GM13976 (cell line): ENCODE results near the gene USH2A.

ENCODE experiments used
- DNase-seq: peaks from one replicate; pipeline ENCODE4 v3.0.0; 2012; ENCODE audit warnings: low spot score
- CTCF ChIP-seq: IDR thresholded peaks from 2 replicates; pipeline ENCODE4 v1.5.1; 2012; ENCODE audit warnings: borderline replicate concordance, mild to moderate bottlenecking; ENCODE audit not compliant: insufficient read depth; ENCODE audit errors: extremely low read depth, missing control alignments, control extremely low read depth
- in situ Hi-C: fragments of 300-500 bp; cut with MboI; formaldehyde crosslinking; loops from one replicate; pipeline ENCODE4 v1.12.0; 2022; ENCODE audit warnings: low sequenced_read_pairs, mixed read lengths, inconsistent platforms; ENCODE audit not compliant: unreplicated experiment

The USH2A gene

GRCh38 chr1:216246577-216247203, 176.6 kb downstream of the USH2A start:
- TF ChIP-seq CTCF = no peak
- in situ Hi-C loops = no loop called here
- no peak for DNase-seq

GRCh38 chr1:216238844-216239243, 184.4 kb downstream of the USH2A start:
- TF ChIP-seq CTCF = no peak
- DNase-seq = no peak
- in situ Hi-C loops = no loop called here

- DNase-seq = no peak
- TF ChIP-seq CTCF = no peak
- in situ Hi-C loops = no loop called here
Measured at GRCh38 chr1:216237927-216238542, 185.2 kb downstream of the USH2A start.

GRCh38 chr1:216224233-216224632, 199.0 kb downstream of the USH2A start:
- no peak for TF ChIP-seq CTCF
- no peak for DNase-seq
- in situ Hi-C loops = no loop called here

- no peak for DNase-seq
- in situ Hi-C loops = no loop called here
- TF ChIP-seq CTCF = no peak
Measured at GRCh38 chr1:216223486-216223885, 199.8 kb downstream of the USH2A start.

- in situ Hi-C loops = no loop called here
- no peak for TF ChIP-seq CTCF
- DNase-seq = no peak
Measured at GRCh38 chr1:216222288-216222687, 201.0 kb downstream of the USH2A start.

GRCh38 chr1:216221260-216221700, 202.0 kb downstream of the USH2A start:
- DNase-seq = peak; percentile 35
- in situ Hi-C loops = no loop called here
- peak; percentile 59 for TF ChIP-seq CTCF
